Peyer's patch (tissue), 4 donors: ENCODE data around the gene TK1.

Experiments used
- CTCF ChIP-seq, 6 experiments: fragments of 450-650 bp in 4 of 6; fragments of 200-600 bp in 2 of 6; sonication (generic) in 1 of 6; IDR thresholded peaks; one replicate each; pipeline ENCODE4 v1.5.1; 2017 to 2019; ENCODE audit warnings: antibody characterized with exemption in 6 of 6, mild to moderate bottlenecking in 3 of 6, moderate library complexity in 1 of 6
- POLR2A ChIP-seq, 2 donors: fragments of 450-650 bp; IDR thresholded peaks; one replicate each; pipeline ENCODE4 v1.5.1; 2017; ENCODE audit warnings: antibody characterized with exemption in 2 of 2, mild to moderate bottlenecking in 2 of 2, moderate library complexity in 2 of 2

GRCh38 chr17:78224231-78225087 lies 37.6 kb upstream of the TK1 start:
- no peak for TF ChIP-seq CTCF (IDR thresholded peaks at IDR 0.05)
- no peak for TF ChIP-seq POLR2A (IDR thresholded peaks at IDR 0.05)
